Breast epithelium (tissue), 4 donors: Measurements from ENCODE around the gene TMEM232. TPM values are rescaled to one million over a fixed set of nuclear protein-coding genes. Genes with fewer than 3 reads are reported as not detected.

ENCODE experiments used
- DNase-seq, 2 donors: peaks; one replicate each; pipeline ENCODE4 v3.0.0-alpha.2; 2019; ENCODE audit warnings: low spot score in 2 of 2
- H3K27ac ChIP-seq, 2 donors: fragments of 200-600 bp; sonication (generic) in 1 of 2; one replicate each; pipeline ENCODE4 v1.5.1; 2016 to 2019; ENCODE audit warnings: mild to moderate bottlenecking in 1 of 2
- H3K27me3 ChIP-seq, 2 donors: fragments of 200-600 bp; sonication (generic) in 1 of 2; one replicate each; pipeline versions ENCODE4 v1.5.1 to v1.6.0; 2017 to 2019; ENCODE audit warnings: control low read depth in 1 of 2, mild to moderate bottlenecking in 1 of 2
- H3K36me3 ChIP-seq: fragments of 200-600 bp; one replicate; pipeline ENCODE4 v1.5.1; 2019
- H3K4me1 ChIP-seq, 2 donors: fragments of 200-600 bp; sonication (generic); one replicate each; pipeline ENCODE4 v1.5.1; 2016 to 2019; ENCODE audit warnings: control low read depth in 1 of 2
- H3K4me3 ChIP-seq, 3 donors: fragments of 200-600 bp; sonication (generic); 1 replicate in 2 of 3; 2 replicates in 1 of 3; pipeline ENCODE4 v1.5.1; 2016 to 2019; ENCODE audit warnings: mild to moderate bottlenecking in 3 of 3, moderate library complexity in 2 of 3
- H3K9me3 ChIP-seq, 2 donors: fragments of 200-600 bp; sonication (generic) in 1 of 2; one replicate each; pipeline ENCODE4 v1.5.1; 2016 to 2019; ENCODE audit warnings: control low read depth in 1 of 2
- POLR2A ChIP-seq: fragments of 450-650 bp; IDR thresholded peaks from one replicate; pipeline ENCODE4 v1.6.1; 2016; ENCODE audit warnings: antibody characterized with exemption, mild to moderate bottlenecking, moderate library complexity
- POLR2AphosphoS5 ChIP-seq, 3 donors: sonication (generic); formaldehyde crosslinking; IDR thresholded peaks; one replicate each; pipeline ENCODE4 v1.6.1; 2017; ENCODE audit warnings: antibody characterized with exemption in 3 of 3
- intact Hi-C: fragments of 100-400 bp; cut with DNase I; formaldehyde crosslinking; loops from one replicate; pipeline ENCODE4 v1.15.1; 2023; ENCODE audit warnings: low total_unique reads
- total RNA-seq, 3 donors: library from RNA; depleted of rRNA; stranded (reverse); fragments of >200 nt; gene quantifications; one replicate each; pipeline ENCODE4 v1.1.0, GENCODE V29; 2016
- TF ChIP-seq, protein P1 (sequence below), 3 donors: fragments of 450-650 bp; IDR thresholded peaks; one replicate each; pipeline ENCODE4 v1.5.1; 2016 to 2017; ENCODE audit warnings: antibody characterized with exemption in 3 of 3, mild to moderate bottlenecking in 3 of 3, moderate library complexity in 3 of 3

TMEM232 gene
- total RNA-seq, 3 donors from 2014 or later: 2.0 to 6.4 (median 4.6) TPM

DNA sequence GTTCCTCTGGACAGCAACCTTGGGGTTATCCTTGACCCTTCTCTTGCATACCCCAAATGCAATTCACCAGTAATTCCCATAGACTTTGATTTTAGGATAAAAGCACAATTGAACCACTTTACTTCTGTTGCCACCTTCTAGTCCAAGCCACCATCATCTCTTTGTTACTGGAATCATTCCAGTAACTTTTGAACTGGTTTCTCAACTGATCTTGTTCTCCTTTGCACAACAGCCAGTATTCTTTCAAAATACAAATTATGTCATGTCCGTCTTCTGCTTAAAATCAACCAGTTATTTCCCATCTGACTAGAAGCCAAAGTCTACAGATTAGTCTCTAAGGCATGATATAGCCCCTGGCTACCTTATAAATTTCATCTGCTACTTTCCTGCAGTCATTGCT is 33.7 kb upstream of the TMEM232 start:
- H3K36me3 ChIP-seq: peaks cover 4% of the 10 kb centered on the region
- intact Hi-C loops: no loop called here
- H3K27me3 ChIP-seq: no peaks in the 10 kb centered on the region
- no peak for DNase-seq
- H3K9me3 ChIP-seq: no peaks in the 10 kb centered on the region
- no peak overlapping the region for H3K4me3 ChIP-seq
- TF ChIP-seq POLR2AphosphoS5 (IDR thresholded peaks at IDR 0.05) (no peak), POLR2A (no peak)
- no peaks in the 10 kb centered on the region for H3K4me1 ChIP-seq
- no peak overlapping the region for H3K27ac ChIP-seq

DNA sequence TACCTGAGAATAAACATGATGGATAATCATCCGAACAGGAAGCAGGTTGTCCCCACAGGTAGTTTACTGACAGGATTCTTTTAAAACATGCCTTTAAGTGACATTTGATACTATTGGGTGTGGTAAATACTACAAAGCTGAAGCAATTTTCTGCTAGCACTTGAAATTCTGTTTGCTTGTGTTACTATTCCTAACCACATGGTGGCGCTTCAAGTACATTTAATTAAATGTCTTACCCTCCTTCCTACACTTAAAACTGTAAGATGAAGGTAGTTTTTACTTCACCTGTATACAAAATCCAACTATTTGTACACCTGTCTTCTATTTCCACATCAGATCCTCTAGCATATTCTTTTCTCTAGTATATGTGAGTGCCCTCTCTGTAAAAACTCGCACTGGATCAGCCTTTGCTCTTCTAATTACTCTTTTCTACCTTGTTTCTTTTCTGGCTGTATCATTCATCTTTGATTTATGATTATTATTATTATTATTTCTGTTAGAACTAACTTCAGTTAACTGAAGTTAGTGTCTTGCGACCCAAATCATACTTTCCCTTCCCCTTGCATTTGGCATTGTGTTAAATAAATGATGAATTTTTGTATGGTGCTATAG is 30.8 kb upstream of the TMEM232 start:
- no peaks in the 10 kb centered on the region for H3K27me3 ChIP-seq
- H3K9me3 ChIP-seq: no peaks in the 10 kb centered on the region
- no peaks in the 10 kb centered on the region for H3K4me1 ChIP-seq
- TF ChIP-seq, protein P1, sequence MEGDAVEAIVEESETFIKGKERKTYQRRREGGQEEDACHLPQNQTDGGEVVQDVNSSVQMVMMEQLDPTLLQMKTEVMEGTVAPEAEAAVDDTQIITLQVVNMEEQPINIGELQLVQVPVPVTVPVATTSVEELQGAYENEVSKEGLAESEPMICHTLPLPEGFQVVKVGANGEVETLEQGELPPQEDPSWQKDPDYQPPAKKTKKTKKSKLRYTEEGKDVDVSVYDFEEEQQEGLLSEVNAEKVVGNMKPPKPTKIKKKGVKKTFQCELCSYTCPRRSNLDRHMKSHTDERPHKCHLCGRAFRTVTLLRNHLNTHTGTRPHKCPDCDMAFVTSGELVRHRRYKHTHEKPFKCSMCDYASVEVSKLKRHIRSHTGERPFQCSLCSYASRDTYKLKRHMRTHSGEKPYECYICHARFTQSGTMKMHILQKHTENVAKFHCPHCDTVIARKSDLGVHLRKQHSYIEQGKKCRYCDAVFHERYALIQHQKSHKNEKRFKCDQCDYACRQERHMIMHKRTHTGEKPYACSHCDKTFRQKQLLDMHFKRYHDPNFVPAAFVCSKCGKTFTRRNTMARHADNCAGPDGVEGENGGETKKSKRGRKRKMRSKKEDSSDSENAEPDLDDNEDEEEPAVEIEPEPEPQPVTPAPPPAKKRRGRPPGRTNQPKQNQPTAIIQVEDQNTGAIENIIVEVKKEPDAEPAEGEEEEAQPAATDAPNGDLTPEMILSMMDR (IDR thresholded peaks at IDR 0.05): peak in 2 of 3 donors; percentile 50 to 54
- TF ChIP-seq POLR2AphosphoS5 (IDR thresholded peaks at IDR 0.05) (no peak), POLR2A (no peak)
- DNase-seq: no peak
- intact Hi-C loops: no loop called here
- H3K4me3 ChIP-seq: no peak overlapping the region
- peaks cover 4% of the 10 kb centered on the region for H3K36me3 ChIP-seq
- no peak overlapping the region for H3K27ac ChIP-seq

DNA sequence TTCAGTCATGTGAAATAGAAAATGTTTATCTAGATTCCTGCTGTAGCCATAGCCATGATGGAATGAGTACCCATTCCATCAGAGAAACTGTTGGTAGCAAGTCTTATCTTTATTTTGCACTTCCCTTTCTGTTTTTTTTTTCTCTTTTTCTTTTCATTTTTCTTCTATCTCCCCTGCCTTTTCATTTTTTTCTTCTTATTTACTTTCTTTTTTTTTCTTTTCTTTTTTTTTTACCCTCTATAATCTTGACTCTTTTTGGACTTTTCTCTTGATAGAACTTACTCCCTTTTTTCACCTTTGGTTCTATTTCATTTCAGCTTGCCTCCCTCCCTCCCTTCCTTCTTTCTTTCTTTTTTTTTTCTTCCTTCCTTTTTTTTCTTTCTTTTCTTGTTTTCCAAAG is 27.7 kb upstream of the TMEM232 start:
- intact Hi-C loops: no loop called here
- DNase-seq: no peak
- H3K36me3 ChIP-seq: no peaks in the 10 kb centered on the region
- H3K4me1 ChIP-seq: no peaks in the 10 kb centered on the region
- H3K27ac ChIP-seq: no peak overlapping the region
- TF ChIP-seq, protein P1 (IDR thresholded peaks at IDR 0.05): no peak
- TF ChIP-seq POLR2A (no peak), POLR2AphosphoS5 (IDR thresholded peaks at IDR 0.05) (no peak)
- no peak overlapping the region for H3K4me3 ChIP-seq
- H3K27me3 ChIP-seq: no peaks in the 10 kb centered on the region
- no peaks in the 10 kb centered on the region for H3K9me3 ChIP-seq

DNA sequence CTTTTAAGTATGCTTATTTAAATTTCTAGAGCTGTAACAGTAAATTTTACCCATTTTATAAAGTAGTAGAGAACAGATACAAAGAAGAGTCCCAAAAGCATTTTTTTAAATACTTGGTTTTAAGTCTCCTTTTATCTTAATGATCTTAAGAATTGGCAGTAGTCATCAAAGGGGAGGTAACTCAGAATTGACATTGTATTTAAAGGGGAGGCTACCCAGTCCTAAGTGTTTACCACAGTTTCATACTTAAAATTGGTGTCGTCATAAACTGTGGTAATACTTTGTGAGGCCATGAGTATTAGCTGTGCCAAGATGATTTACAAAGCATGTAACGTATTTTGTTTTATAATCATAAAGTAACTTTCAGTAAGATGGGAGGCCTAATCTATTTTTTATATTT is 27.1 kb upstream of the TMEM232 start:
- TF ChIP-seq, protein P1 (IDR thresholded peaks at IDR 0.05): no peak
- TF ChIP-seq POLR2AphosphoS5 (IDR thresholded peaks at IDR 0.05) (no peak), POLR2A (no peak)
- Histone ChIP-seq H3K4me3 (no peak overlapping the region), H3K27ac (no peak overlapping the region), H3K9me3 (no peaks in the 10 kb centered on the region), H3K36me3 (no peaks in the 10 kb centered on the region), H3K27me3 (no peaks in the 10 kb centered on the region), H3K4me1 (no peaks in the 10 kb centered on the region)
- intact Hi-C loops: no loop called here
- no peak for DNase-seq

DNA sequence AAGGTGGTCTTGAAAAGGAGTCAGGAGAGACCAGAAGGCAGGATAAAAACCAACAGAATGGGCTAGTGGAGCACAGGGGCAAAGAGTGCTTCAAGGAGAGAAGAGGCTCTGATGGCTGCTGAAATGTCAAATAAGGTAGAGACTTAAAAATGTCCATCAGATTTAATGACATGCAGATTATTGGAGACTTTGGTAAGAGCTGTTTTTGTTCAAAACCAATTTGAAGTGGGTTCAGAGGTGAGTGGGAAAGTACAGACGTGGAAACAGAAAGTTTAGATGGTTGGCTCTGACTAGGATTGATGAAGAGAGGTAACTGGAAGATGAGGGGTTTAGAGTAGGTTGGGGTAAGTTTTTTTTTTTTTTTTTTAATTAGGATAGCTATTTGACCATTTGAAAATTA is 26.5 kb upstream of the TMEM232 start:
- no peak for DNase-seq
- Histone ChIP-seq H3K27me3 (no peaks in the 10 kb centered on the region), H3K4me3 (no peak overlapping the region), H3K4me1 (no peaks in the 10 kb centered on the region), H3K27ac (no peak overlapping the region), H3K36me3 (no peaks in the 10 kb centered on the region), H3K9me3 (no peaks in the 10 kb centered on the region)
- intact Hi-C loops: no loop called here
- TF ChIP-seq, protein P1 (IDR thresholded peaks at IDR 0.05): no peak
- TF ChIP-seq POLR2AphosphoS5 (IDR thresholded peaks at IDR 0.05) (no peak), POLR2A (no peak)
